ENCODE data around the gene STXBP1.

The STXBP1 gene

DNA sequence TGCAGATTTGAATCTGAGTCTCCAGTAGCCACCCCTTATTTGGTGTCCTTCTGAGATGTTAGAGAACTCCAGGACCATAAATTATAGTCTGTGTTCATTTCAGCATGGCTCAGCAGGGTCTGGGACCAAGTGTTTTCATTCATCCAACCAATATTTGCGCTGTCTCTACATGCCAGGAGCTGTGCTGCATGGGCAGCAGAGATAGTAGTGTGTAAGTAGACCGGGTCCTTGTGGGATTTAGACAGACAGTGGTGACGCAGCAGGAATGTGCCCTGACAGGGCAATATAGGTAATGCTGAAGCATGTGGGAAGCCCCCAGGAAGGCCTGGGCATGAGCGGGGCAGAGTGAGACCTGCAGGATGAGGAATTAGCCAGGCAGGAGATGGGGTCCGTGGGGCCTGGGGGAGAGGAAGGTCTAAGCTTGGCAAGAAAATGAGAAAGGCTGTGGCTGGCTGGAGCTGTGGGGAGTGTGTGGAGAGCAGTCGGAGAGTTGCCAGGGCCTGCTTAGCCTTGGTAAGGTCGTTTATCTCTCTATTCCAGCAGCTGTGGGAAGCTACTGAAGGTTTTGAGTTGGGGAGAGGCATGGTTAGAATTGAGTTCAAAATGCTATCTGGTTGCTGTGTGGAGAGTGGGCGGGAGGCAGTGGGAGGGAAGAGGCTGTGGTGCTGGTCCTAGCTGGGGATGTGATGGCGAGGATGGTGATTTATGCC is 16.8 kb downstream of the STXBP1 start:
- H3K4me3 ChIP-seq, result no peak overlapping the region
- TF ChIP-seq, protein P1, sequence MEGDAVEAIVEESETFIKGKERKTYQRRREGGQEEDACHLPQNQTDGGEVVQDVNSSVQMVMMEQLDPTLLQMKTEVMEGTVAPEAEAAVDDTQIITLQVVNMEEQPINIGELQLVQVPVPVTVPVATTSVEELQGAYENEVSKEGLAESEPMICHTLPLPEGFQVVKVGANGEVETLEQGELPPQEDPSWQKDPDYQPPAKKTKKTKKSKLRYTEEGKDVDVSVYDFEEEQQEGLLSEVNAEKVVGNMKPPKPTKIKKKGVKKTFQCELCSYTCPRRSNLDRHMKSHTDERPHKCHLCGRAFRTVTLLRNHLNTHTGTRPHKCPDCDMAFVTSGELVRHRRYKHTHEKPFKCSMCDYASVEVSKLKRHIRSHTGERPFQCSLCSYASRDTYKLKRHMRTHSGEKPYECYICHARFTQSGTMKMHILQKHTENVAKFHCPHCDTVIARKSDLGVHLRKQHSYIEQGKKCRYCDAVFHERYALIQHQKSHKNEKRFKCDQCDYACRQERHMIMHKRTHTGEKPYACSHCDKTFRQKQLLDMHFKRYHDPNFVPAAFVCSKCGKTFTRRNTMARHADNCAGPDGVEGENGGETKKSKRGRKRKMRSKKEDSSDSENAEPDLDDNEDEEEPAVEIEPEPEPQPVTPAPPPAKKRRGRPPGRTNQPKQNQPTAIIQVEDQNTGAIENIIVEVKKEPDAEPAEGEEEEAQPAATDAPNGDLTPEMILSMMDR (IDR thresholded peaks at IDR 0.05), result no peak
- DNase-seq, result peak in 1 of 2 donors; percentile 44
- no peaks in the 10 kb centered on the region for H3K4me1 ChIP-seq
- H3K9me3 ChIP-seq, result no peaks in the 10 kb centered on the region
- no peaks in the 10 kb centered on the region for H3K27me3 ChIP-seq
- intact Hi-C loops (cut with DNase I; ENCODE audit: low total_unique reads), result no loop called here
- no peak overlapping the region for H3K27ac ChIP-seq
- H3K36me3 ChIP-seq, result no peaks in the 10 kb centered on the region

DNA sequence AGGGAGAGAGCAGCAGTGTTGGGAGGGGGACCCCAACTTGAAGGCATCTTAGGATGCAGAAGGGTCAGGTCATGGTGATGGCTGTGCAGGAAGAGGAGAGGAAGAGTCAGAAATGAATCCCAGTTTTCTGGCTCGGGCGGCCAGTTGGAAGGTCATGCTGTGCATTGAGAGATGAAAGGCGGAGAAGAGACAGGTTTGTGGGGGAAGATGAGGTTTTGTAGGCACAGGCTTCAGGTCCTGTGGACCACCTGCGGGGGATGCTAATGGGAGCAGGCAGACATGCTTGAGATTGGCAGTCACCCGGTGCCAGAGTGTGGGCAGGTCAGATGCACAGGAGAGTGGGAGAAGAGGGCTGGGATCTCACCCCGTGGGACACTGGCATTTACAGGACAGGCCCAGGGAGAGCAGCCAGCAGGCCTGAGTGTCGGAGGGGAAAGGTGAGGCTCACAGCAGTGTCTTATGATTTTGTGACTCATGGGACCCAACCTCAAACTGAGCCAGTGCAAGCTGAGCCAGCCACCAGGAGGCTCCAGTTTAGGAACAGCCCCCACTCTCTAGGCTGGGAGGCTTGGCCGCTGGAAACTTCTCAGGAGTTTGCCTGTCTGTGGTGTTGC is 17.5 kb downstream of the STXBP1 start:
- Histone ChIP-seq H3K4me3 (no peak overlapping the region), H3K27me3 (no peaks in the 10 kb centered on the region), H3K27ac (no peak overlapping the region), H3K4me1 (no peaks in the 10 kb centered on the region), H3K9me3 (no peaks in the 10 kb centered on the region), H3K36me3 (no peaks in the 10 kb centered on the region)
- intact Hi-C loops (cut with DNase I; ENCODE audit: low total_unique reads), result no loop called here
- TF ChIP-seq, protein P1 (IDR thresholded peaks at IDR 0.05), result no peak
- DNase-seq, result peak in 1 of 2 donors; percentile 29

DNA sequence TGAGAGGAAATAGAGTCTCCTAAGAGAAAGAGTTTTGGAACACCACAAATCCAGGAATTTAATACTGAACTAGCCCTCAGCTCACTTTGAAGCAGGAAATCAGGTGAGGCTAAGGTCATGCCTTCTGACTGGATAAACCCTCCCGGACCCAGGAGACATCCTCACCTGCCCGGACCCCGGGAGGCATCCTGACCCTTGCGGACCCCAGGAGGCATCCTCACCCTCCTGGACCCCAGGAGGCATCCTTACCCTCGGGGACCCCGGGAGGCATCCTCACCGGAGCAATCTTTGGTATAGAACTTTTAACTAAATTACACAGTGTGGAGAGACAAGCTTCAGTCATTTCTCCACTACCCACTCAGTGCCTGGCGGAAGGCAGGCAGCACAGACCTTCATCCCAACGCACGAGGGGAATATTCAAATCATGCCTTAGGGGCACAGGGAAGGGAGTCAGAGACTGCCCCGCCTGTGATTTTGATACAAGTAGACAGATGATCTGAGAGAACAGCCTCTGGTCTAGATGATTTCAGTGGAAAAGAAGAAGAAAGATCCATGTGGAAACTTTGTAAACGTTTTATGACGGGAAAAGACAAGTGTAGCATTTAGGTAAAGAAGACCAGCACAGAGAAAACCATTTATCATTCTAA is 21.3 kb downstream of the STXBP1 start:
- TF ChIP-seq, protein P1 (IDR thresholded peaks at IDR 0.05), result no peak
- Histone ChIP-seq H3K9me3 (no peaks in the 10 kb centered on the region), H3K4me1 (no peaks in the 10 kb centered on the region), H3K36me3 (no peaks in the 10 kb centered on the region), H3K27me3 (no peaks in the 10 kb centered on the region), H3K27ac (no peak overlapping the region), H3K4me3 (no peak overlapping the region)
- intact Hi-C loops (cut with DNase I; ENCODE audit: low total_unique reads), result no loop called here
- no peak for DNase-seq

DNA sequence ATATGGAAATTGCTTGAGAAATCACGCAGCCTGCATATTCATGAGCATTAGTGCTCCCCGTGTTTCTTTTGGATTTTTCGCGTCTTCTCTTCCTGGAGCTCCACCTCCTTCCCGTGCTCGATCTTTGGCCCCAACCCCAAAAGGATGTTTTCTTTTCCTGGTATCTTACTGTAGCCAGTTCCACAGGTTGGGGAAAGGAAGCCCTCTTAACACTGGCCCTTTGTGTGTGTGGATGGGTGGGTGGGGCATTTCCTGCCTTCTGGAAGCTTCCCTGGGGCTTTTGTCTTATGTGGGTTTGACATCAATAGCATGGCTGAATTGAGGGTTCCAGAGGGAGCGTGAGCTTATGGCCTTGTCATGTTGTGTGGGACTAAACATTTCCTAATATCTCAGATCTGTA is 21.9 kb downstream of the STXBP1 start:
- no peak overlapping the region for H3K4me3 ChIP-seq
- H3K36me3 ChIP-seq, result no peaks in the 10 kb centered on the region
- H3K9me3 ChIP-seq, result no peaks in the 10 kb centered on the region
- no peak overlapping the region for H3K27ac ChIP-seq
- H3K4me1 ChIP-seq, result no peaks in the 10 kb centered on the region
- TF ChIP-seq, protein P1 (IDR thresholded peaks at IDR 0.05), result no peak
- H3K27me3 ChIP-seq, result no peaks in the 10 kb centered on the region
- intact Hi-C loops (cut with DNase I; ENCODE audit: low total_unique reads), result no loop called here
- no peak for DNase-seq

DNA sequence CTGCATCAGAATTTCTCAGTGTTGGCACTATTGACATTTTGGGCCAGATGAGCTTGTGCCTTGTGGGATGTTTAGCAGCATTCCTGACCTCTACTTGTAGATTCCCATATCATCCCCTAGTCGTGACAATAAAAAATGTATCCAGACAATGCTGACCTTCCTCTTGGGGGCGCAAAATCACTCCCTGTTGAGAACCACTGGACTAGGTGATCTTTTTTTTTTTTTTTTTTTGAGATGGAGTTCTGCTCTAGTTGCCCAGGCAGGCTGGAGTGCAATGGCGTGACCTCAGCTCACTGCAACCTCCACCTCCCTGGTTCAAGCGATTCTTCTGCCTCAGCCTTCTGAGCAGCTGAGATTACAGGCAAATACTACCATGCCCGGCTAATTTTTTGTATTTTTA is 22.6 kb downstream of the STXBP1 start:
- DNase-seq, result no peak
- H3K4me1 ChIP-seq, result no peaks in the 10 kb centered on the region
- TF ChIP-seq, protein P1 (IDR thresholded peaks at IDR 0.05), result no peak
- H3K9me3 ChIP-seq, result no peaks in the 10 kb centered on the region
- H3K36me3 ChIP-seq, result no peaks in the 10 kb centered on the region
- H3K4me3 ChIP-seq, result no peak overlapping the region
- intact Hi-C loops (cut with DNase I; ENCODE audit: low total_unique reads), result no loop called here
- no peak overlapping the region for H3K27ac ChIP-seq
- H3K27me3 ChIP-seq, result no peaks in the 10 kb centered on the region
